ENCODE measurements around the gene CDH26.

The CDH26 gene

GRCh38 chr20:59920944-59921343, 37.3 kb upstream of the CDH26 start:
- TF ChIP-seq TCF12 (IDR thresholded peaks at IDR 0.05; ENCODE audit: low read depth) (no peak), TEAD4 (IDR thresholded peaks at IDR 0.05) (no peak), FOXM1 (IDR thresholded peaks at IDR 0.05; ENCODE audit: borderline replicate concordance, low read depth) (no peak), YY1 (IDR thresholded peaks at IDR 0.05; ENCODE audit: low read depth) (no peak), EGR1 (IDR thresholded peaks at IDR 0.05) (no peak), MAX (IDR thresholded peaks at IDR 0.05) (no peak), ZBTB7A (IDR thresholded peaks at IDR 0.05; ENCODE audit: low read depth) (no peak), CEBPB (IDR thresholded peaks at IDR 0.05) (no peak), EP300 (IDR thresholded peaks at IDR 0.05; ENCODE audit: borderline replicate concordance) (no peak), RAD21 (IDR thresholded peaks at IDR 0.05; ENCODE audit: low read depth) (no peak), CREB1 (IDR thresholded peaks at IDR 0.05; ENCODE audit: low read depth) (no peak), NFIC (IDR thresholded peaks at IDR 0.05) (no peak), TAF1 (IDR thresholded peaks at IDR 0.05; ENCODE audit: low read depth) (no peak)
- TF ChIP-seq, protein P1, sequence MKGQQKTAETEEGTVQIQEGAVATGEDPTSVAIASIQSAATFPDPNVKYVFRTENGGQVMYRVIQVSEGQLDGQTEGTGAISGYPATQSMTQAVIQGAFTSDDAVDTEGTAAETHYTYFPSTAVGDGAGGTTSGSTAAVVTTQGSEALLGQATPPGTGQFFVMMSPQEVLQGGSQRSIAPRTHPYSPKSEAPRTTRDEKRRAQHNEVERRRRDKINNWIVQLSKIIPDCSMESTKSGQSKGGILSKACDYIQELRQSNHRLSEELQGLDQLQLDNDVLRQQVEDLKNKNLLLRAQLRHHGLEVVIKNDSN (IDR thresholded peaks at IDR 0.05): no peak
- TF ChIP-seq, protein P2, sequence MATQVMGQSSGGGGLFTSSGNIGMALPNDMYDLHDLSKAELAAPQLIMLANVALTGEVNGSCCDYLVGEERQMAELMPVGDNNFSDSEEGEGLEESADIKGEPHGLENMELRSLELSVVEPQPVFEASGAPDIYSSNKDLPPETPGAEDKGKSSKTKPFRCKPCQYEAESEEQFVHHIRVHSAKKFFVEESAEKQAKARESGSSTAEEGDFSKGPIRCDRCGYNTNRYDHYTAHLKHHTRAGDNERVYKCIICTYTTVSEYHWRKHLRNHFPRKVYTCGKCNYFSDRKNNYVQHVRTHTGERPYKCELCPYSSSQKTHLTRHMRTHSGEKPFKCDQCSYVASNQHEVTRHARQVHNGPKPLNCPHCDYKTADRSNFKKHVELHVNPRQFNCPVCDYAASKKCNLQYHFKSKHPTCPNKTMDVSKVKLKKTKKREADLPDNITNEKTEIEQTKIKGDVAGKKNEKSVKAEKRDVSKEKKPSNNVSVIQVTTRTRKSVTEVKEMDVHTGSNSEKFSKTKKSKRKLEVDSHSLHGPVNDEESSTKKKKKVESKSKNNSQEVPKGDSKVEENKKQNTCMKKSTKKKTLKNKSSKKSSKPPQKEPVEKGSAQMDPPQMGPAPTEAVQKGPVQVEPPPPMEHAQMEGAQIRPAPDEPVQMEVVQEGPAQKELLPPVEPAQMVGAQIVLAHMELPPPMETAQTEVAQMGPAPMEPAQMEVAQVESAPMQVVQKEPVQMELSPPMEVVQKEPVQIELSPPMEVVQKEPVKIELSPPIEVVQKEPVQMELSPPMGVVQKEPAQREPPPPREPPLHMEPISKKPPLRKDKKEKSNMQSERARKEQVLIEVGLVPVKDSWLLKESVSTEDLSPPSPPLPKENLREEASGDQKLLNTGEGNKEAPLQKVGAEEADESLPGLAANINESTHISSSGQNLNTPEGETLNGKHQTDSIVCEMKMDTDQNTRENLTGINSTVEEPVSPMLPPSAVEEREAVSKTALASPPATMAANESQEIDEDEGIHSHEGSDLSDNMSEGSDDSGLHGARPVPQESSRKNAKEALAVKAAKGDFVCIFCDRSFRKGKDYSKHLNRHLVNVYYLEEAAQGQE (IDR thresholded peaks at IDR 0.05; ENCODE audit: low read depth): no peak

- TF ChIP-seq TEAD4 (IDR thresholded peaks at IDR 0.05) (no peak), YY1 (IDR thresholded peaks at IDR 0.05; ENCODE audit: low read depth) (no peak), CEBPB (IDR thresholded peaks at IDR 0.05) (no peak), FOXM1 (IDR thresholded peaks at IDR 0.05; ENCODE audit: borderline replicate concordance, low read depth) (no peak), TAF1 (IDR thresholded peaks at IDR 0.05; ENCODE audit: low read depth) (no peak)
- TF ChIP-seq, protein P1 (IDR thresholded peaks at IDR 0.05): no peak
- TF ChIP-seq, protein P2 (IDR thresholded peaks at IDR 0.05; ENCODE audit: low read depth): no peak
Measured at GRCh38 chr20:59923514-59923913, 34.7 kb upstream of the CDH26 start.

DNA sequence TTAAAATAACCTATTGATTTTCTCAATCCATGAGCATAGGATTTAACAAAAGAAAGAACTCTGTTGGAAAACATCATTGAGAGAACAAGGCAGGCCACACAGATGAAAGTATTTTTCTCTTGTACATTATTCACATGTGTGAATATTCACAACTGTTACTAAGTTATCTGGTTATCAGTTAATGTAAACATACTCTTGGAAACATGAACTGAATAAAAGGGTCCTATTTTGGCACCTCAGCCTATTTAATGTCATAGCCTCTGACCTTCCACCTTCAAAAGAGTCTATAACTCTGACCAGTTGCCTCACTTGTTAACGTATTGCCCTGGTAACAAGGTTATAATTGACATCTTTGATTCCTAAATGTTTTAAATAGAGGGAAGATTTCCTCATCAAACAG, 32.9 kb upstream of the CDH26 start:
- TF ChIP-seq RAD21 (IDR thresholded peaks at IDR 0.05; ENCODE audit: low read depth) (no peak), FOXM1 (IDR thresholded peaks at IDR 0.05; ENCODE audit: borderline replicate concordance, low read depth) (no peak), ZBTB7A (IDR thresholded peaks at IDR 0.05; ENCODE audit: low read depth) (no peak), TEAD4 (IDR thresholded peaks at IDR 0.05) (no peak)

DNA sequence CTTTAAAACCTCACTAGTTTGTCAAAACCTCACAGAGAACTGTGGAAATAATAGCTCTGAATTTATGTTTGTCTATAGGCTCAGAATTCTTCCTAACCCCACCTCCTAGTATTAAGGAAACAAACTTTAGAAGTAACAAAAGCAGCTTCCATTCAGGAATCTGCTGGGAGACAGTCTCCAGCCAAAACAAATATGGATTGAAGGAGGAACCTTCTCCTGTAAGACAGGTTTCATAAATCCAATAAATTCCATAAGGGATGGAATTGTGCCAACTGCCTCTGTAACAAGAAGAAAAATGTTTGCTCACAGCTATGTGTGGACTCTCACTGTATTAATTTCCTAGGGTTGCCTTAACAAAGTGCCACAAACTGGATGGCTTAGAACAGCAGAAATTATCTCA, 32.3 kb upstream of the CDH26 start:
- TF ChIP-seq, protein P2 (IDR thresholded peaks at IDR 0.05; ENCODE audit: low read depth): no peak
- TF ChIP-seq ZBTB7A (IDR thresholded peaks at IDR 0.05; ENCODE audit: low read depth): no peak
- TF ChIP-seq MAX (IDR thresholded peaks at IDR 0.05): no peak
- no peak for TF ChIP-seq YY1 (IDR thresholded peaks at IDR 0.05; ENCODE audit: low read depth)
- no peak for TF ChIP-seq CREB1 (IDR thresholded peaks at IDR 0.05; ENCODE audit: low read depth)
- TF ChIP-seq RAD21 (IDR thresholded peaks at IDR 0.05; ENCODE audit: low read depth): no peak

DNA sequence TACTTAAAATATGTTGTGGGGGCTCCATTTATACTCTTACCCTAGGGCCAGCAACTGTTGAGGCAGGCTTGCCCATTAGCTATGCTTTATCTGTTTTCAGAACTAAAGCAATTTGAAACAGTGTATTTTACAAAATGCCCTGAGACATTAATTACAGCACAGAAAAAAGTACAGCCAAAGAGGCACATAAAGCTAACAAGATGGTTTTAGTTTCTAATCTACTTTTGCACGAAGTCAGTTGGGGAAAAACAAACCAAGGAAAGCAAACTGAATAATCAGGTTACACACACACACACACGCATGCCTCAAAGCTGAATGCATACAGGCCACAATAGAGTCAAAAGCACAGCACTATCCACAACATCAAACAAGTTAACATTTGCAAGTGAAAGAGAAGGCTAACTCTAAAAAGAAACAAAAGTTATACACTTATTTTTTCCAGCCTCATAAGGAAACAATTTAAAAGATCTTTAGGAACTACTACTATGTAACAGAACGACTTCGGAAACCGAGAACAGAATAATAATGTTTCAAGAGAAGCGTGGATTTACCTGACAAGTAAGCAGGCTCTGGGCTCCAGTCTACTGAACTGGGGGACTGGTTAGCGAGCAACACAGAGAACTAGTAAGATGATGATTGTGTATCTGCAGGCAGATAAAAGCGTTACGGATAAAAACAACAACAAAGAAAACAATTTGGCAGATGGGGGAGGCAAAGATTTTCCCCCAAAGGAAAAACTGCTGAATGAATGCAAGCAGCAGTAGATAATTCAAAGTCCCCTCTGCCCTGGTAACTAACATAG, 26.5 kb upstream of the CDH26 start:
- TF ChIP-seq FOXM1 (IDR thresholded peaks at IDR 0.05; ENCODE audit: borderline replicate concordance, low read depth) (no peak), TCF12 (IDR thresholded peaks at IDR 0.05; ENCODE audit: low read depth) (no peak), EGR1 (IDR thresholded peaks at IDR 0.05) (no peak), ZBTB7A (IDR thresholded peaks at IDR 0.05; ENCODE audit: low read depth) (no peak), YY1 (IDR thresholded peaks at IDR 0.05; ENCODE audit: low read depth) (no peak), TEAD4 (IDR thresholded peaks at IDR 0.05) (no peak), EP300 (IDR thresholded peaks at IDR 0.05; ENCODE audit: borderline replicate concordance) (no peak)
- TF ChIP-seq, protein P2 (IDR thresholded peaks at IDR 0.05; ENCODE audit: low read depth): no peak

Measured in Ishikawa (cell line).